Activated gamma-delta T cell (primary cell): ENCODE results near the gene TMEM164.
"Not testable (repeated sequence)": the region's sequence is repeated elsewhere in the genome, so short reads cannot be mapped to it uniquely, and the experiment has no call there.

Source experiments
- DNase-seq: peaks from one replicate; lab custom pipeline; 2025; lab: John Stamatoyannopoulos, UW
- total RNA-seq, 2 donors: gene quantifications; one replicate each; lab custom pipeline; 2026; lab: John Stamatoyannopoulos, UW

The TMEM164 gene
- 43.5 to 52.5 reads per million in 2 donors for total RNA-seq

DNA sequence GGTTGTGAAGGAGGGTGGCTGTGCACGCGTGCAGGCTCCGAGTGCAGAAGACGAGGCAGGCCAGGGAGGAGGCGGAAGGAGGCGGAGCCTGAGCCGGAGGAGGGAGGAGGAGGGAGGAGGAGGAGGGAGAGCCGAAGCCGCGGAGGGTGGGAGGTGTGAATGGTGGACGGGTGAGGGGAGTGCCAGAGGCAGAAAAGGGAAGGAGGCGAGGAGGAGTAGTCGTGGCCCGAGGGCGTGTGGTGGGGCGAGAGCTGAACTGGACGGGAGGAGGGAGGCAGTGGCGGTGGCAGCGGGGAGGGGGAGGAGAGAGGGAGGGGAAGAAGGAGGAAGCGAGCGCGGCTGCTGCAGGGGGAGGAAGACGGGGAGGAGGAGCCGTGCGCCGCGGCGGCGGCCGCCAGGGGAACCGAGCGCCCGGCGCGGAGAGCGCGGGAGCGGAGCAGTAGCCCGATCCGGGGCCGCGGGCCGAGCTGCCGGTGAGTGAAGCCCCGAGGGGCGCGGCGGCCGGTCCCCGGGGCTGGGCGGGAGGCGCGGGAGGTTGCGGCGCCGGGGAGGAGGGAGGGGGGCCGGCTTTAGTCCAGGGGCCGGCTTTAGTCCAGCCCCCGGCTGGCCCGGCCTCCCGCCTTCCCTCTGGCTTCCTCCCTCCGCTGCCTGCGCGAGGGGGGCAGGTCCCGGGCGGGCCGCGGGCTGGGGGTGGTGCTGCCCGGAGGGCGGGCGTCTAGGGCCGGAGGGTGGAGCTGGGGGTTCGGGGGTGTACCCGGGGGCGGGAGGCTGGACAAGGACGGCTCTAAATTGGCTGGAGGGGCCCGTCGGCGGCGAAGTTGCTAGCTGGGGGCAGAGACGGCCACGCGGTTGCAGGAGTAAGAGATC lies at the start of gene TMEM164:
TMEM164 (plus strand) TSS at position 815 of the 867 bp plus-strand sequence. CDS start 661 bp downstream, outside the sequence.
- peak; percentile 71 for DNase-seq

- DNase-seq = no peak
These were observed 48.6 kb upstream of the TMEM164 start for GRCh38 chrX:109954333-109954732.

GRCh38 chrX:109954955-109955354 lies 48.0 kb upstream of the TMEM164 start:
- no peak for DNase-seq

DNA sequence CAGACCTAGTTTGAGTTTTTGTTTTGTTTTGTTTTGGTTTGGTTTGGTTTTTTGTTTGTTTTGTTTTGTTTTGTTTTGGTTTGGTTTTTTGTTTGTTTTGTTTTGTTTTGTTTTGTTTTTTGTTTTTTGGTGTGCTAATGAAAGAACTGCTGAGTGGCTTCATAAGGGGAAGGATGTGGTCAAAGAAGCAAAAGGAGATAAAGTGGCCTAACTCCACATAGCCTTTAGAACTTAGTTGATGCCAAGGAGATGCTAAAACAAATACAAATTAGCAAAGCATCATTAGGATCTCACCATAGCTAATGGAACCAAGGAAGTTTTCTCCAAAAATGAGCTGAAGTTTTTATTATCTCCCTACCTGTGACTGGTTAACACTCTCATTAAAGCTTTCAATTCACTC lies 44.6 kb upstream of the TMEM164 start:
- no peak for DNase-seq

DNA sequence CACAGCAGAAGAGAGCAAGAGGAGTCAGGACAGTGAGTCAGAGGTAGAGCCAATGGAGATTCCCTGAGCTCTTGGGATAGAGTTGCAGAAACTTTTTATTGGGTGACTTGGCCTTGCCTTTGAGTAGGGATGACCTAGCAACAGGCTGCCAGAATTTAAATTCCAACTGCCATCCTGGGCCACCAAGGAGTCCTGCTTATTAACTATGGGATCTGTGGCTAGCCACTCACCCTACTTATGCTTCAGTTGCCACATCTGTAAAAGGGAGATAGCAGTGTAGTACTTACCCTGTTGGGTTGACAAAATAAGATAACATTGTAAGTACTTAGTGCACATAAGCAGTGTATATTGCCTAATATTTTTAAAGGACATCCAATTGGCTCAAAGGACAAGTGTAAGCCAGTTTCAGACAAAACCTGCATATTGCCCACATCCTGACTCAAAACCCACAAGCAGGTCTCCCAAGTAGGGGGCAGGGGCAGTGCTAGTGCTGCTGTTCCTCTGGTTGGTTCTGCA lies 43.5 kb upstream of the TMEM164 start:
- no peak for DNase-seq

DNA sequence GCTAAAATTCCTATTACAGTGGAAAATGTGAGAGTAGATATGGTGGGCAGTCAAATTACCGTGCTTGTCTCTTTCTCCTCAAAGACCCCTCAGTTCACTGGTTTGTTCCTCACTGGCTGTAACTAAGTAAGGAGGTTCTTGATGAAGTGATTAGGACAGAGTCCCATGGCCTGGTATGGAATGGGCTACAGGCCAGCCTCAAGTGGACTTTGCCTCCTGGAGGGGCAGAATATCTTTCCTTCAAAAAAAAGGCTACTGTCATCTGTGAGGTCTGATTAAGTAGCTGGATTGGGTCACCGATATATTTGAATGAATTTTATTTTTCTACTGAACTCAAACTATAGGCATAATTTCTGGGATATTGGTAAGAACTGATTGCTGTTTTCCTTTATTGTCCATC lies 38.5 kb upstream of the TMEM164 start:
- no peak for DNase-seq

DNA sequence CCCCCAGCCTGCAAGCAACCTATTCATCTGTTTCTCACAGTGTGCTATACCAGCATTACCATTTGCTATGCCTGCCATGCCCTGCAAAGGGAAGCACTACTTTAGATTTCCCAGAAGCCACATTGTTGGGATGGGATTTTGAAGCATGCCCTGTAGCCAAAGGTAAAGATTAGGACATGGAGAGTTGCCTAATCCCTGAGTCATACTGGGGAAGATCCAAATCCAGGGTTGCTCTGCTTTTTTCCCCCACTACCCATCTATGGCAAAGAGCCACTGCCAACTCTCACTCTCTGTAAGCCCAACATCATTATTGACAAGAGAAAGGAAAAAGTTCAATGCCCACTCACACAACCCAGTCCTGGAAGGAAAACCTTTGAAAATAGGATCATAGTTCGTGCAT lies 36.7 kb upstream of the TMEM164 start:
- no peak for DNase-seq

- DNase-seq = no peak
These were observed 35.8 kb upstream of the TMEM164 start for GRCh38 chrX:109967156-109967555.

DNA sequence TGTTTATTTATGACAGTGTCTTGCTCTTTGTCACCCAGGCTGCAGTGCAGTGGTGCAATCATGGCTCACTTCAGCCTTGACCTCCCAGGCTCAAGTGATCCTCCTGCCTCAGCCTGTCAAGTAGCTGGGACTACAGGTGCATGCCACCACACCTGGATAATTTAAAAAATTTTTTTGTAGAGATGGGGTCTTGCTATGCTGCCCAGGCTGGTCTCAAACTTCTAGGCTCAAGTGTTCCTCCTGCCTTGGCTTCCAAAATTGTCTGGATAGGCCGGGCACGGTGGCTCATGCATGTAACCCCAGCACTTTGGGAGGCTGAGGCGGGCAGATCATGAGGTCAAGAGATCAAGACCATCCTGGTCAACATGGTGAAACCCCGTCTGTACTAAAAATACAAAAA lies 32.1 kb upstream of the TMEM164 start:
- not testable (repeated sequence) for DNase-seq

GRCh38 chrX:109974906-109975655 lies 27.8 kb upstream of the TMEM164 start:
- DNase-seq = no peak

DNA sequence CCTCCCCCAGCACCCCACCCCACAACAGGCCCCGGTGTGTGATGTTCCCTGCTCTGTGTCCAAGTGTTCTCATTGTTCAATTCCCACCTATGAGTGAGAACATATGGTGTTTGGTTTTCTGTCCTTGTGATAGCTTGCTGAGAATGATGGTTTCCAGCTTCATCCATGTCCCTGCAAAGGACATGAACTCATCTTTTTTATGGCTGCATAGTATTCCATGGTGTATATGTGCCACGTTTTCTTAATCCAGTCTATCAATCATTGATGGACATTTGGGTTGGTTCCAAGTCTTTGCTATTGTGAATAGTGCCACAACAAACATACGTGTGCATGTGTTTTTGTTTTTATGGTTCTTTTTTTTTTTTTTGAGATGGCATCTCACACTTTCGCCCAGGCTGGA lies 17.7 kb upstream of the TMEM164 start:
- DNase-seq = not testable (repeated sequence)

GRCh38 chrX:109987884-109988283 lies 15.0 kb upstream of the TMEM164 start:
- DNase-seq = no peak

- no peak for DNase-seq
These were observed 12.2 kb upstream of the TMEM164 start for GRCh38 chrX:109990582-109991276.

DNA sequence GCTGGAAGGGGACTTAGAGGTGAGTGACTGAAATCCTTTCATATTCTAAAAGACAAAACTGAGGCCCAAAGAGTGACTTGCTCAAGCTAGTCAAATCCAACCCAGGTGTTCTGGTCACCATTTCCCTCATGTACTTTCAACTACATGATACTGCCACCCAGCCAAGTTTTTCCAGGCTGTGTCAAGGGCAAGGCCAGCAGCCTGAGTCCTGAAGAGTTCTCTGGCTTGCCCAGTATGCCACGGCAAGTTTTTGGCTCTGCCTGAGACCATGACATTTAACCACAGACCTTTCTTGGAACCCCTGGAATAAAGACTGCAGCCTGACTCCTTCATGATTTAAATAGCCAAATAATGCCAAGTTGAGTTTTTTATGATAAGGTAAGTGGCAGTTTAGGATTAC lies 10.7 kb upstream of the TMEM164 start:
- no peak for DNase-seq

DNA sequence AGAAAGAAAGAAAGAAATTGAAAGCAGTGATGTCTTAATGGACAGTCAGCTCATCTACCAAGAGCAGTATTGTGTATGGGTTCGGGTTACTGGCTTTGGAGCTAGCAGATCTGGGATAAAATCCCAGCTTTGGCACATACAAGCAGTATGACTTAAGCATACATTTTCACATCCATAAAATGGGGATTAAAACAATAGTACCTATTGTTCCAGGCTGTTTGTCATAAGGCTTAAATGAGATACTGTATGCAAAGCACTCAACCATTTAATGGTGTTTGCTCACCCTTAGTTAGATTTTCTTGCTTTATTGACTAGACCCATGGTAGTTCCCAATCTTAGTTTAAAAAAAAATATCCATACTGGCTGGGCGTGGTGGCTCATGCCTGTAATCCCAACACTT lies 7.8 kb upstream of the TMEM164 start:
- DNase-seq = no peak

DNA sequence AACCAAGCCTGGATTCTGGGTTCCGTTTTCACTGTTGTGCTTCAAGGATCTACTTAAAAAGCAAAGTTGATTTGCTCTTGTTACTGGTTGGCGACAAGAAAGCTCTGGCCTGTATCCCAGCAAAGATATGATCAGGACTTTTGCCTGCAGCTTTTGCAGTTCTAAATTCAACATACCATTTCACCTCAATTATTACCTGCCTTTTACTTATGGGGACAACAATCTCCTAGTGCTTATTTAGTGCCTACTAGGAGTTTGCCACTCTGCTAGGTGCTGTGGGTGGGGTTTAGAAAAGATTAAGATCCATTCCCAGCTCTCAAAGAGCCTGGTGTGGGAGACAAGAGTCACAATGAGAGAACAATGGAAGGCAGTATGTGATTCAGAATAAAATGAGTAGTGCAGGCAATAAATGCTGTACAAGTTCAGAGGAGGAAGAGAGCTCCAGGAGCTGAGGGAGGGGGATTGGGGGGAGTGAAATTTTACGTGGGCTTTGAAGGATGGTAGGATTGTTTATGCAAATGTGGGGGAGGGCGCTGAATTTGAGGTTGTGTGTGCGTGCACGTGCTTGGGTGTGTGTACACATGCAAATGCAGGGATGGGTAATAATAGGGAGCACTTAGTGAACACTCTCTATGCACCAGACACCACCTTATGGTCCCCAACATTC lies 5.0 kb upstream of the TMEM164 start:
- DNase-seq = no peak

GRCh38 chrX:110000000-110000399 lies 2.9 kb upstream of the TMEM164 start:
- DNase-seq = no peak

- DNase-seq = no peak
These were observed 1.8 kb upstream of the TMEM164 start for GRCh38 chrX:110000847-110001713.

DNA sequence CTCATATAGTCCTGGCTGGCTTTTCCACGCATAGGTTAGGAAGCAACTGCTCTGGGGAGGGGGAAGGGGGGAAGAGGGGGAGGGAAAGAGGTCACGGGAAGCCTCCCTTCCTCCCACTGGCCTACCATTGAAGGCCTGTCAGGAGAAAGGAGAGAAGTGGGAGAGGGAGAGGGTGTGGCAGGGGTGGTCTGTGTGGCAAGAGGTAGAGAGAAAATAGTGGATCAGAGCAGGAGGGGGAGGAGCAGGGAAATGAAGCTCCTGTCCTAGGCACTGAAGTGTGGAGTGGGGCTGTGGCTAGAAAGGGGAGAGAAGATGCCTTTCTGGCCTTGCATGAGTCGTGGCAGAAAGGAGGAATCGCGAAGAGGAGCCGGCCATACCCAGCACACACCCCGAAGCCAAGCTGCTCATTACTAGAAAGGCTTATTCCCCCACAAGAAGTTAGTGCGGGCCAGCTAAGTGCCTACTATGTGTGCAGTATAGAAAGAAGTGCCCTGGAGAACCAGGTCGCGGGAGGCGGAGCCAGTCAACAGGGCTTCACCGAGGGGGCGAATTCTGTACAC lies 1.1 kb upstream of the TMEM164 start:
- DNase-seq = no peak
